ENCODE measurements around the gene APC.
"Not testable (repeated sequence)": the region's sequence is repeated elsewhere in the genome, so short reads cannot be mapped to it uniquely, and the experiment has no call there.

Gene APC

DNA sequence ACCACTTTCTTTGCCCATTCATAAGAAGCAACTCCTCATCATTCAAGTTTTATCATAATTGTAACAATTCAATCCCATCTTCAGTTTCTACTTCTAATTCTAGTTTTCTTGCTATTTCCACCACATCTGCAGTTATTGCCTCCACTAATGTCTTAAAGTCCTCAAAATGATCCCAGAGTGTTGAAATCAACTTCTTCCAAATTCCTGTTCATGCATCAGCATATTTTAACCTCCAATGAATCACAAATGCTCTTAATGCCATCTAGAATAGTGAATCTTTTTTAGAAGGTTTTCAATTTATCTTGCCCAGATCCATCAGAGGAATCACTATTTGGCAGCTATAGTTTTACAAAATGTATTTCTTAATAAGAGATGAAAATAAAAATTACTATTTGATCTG, 120.2 kb downstream of the APC start:
- no peak for DNase-seq (ENCODE audit: low spot score)

DNA sequence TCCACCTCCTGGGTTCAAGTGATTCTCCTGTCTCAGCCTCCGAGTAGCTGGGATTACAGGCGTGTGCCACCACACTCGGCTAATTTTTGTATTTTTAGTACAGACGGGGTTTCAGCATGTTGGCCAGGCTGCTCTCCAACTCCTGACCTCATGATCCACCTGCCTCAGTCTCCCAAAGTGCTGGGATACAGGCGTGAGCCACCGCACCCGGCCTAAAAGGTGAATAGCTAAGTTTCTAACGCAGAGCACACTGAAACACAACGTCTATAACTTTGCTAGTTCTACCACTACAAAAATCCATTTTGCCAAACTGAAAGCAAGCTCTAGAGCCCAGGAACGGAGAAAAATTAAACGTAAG, 122.9 kb downstream of the APC start:
- DNase-seq (ENCODE audit: low spot score): not testable (repeated sequence)

- DNase-seq (ENCODE audit: low spot score): peak; percentile 92
Observed at GRCh38 chr5:112860929-112861637, 123.4 kb downstream of the APC start, which contains the start of gene SRP19. TSS of gene SRP19 (plus strand) at chr5:112861287. CDS start at chr5:112861377, 90 bp downstream.

- DNase-seq (ENCODE audit: low spot score): no peak
Observed at GRCh38 chr5:112861638-112861985, 123.9 kb downstream of the APC start.

DNA sequence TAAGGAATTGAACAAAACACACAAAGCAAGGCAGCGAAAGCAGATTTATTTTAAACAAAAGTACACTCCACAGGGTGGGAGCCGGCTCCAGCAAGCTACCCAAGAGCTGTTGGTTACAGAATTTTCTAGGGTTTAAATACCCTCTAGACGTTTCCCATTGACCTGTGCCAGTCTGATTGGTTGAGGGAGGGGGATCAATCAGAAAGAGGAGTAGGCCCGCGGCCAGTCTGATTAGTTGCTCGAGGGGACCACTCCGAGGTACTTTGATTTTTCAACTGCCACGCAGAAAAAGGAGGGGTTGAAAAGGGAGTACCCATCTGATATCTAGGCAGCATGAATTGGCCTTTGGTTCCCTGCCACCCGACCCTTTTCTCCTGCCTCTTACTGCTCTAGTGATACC, 124.4 kb downstream of the APC start:
- DNase-seq (ENCODE audit: low spot score): no peak

GRCh38 chr5:112863549-112863948, 125.9 kb downstream of the APC start:
- no peak for DNase-seq (ENCODE audit: low spot score)

DNA sequence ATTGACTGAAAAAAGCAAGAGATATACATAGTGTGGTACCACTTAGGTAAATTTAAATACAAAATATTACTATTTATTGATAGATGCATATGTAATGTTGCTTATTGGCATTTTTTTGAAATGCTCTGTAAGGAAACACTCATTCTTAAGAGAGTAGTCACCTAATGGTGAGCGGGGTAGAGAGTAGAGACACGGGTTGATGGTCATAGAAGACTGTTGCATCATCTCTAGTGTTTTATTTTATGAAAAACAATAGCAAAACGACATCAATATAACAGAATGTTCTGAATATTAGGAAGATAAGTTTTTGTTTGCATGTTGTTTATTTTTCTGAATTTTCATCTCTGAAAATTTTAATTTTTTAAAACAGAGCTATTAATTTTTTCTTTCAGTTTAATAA, 127.4 kb downstream of the APC start:
- no peak for DNase-seq (ENCODE audit: low spot score)

GRCh38 chr5:112866739-112867138, 129.1 kb downstream of the APC start:
- no peak for DNase-seq (ENCODE audit: low spot score)

DNA sequence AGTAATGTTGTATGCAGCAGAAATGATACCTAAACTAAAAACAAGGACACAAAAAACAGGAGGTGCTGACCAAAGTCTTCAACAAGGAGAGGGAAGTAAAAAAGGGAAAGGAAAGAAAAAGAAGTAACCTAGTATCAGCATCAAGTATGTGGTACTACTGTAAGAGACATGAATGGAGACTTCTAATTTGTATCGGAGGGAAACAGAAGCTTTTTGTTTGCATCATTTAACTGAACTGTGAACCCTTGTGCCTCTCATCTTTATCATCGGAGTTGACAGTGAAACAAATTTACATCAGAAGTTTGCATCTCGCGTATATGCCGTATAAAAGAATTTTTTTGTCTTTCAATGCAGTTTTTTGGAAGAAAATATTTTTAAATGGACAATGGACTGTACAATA, 129.7 kb downstream of the APC start:
- no peak for DNase-seq (ENCODE audit: low spot score)

GRCh38 chr5:112869948-112870347, 132.3 kb downstream of the APC start:
- peak; percentile 51 for DNase-seq (ENCODE audit: low spot score)

GRCh38 chr5:112870966-112871365, 133.3 kb downstream of the APC start:
- no peak for DNase-seq (ENCODE audit: low spot score)

- no peak for DNase-seq (ENCODE audit: low spot score)
Observed at GRCh38 chr5:112876362-112876761, 138.7 kb downstream of the APC start.

DNA sequence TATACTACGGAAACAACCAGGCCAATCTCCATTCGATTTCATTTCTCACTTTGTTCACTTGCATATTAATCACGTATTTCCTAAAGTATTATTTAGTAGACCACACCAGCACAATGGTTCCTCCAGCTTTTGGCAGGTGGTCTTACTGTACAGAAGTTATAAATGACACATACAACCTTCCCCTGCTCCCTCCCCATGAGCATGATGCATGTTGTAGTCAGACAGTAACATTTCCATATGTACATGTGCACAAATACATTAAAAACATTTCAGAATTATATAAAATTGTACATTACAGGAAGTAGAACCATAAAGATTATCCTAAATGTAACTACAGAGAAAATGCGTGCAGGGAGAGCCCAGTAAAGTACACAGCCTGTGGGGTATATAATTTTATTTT, 140.4 kb downstream of the APC start:
- no peak for DNase-seq (ENCODE audit: low spot score)

DNA sequence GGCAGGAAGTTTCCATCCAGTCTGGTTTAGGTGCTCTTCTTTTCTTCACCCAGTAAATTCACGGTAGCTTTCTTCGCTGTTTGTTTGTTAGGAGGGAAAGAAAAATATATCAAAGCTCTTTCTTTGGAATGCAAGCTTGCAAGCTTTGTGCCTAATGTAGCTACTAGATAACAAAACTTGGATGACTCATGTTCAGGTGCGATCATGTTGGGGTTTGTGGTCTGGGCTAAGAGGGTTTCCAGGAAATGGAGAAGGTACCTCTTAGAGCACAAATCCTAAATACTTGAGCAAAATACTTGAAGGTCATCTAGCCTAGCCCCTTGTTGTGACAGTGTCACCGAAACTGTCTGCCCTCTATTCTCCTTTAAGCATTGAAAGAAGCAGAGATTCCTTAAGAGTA, 141.1 kb downstream of the APC start:
- peak; percentile 88 for DNase-seq (ENCODE audit: low spot score)

DNA sequence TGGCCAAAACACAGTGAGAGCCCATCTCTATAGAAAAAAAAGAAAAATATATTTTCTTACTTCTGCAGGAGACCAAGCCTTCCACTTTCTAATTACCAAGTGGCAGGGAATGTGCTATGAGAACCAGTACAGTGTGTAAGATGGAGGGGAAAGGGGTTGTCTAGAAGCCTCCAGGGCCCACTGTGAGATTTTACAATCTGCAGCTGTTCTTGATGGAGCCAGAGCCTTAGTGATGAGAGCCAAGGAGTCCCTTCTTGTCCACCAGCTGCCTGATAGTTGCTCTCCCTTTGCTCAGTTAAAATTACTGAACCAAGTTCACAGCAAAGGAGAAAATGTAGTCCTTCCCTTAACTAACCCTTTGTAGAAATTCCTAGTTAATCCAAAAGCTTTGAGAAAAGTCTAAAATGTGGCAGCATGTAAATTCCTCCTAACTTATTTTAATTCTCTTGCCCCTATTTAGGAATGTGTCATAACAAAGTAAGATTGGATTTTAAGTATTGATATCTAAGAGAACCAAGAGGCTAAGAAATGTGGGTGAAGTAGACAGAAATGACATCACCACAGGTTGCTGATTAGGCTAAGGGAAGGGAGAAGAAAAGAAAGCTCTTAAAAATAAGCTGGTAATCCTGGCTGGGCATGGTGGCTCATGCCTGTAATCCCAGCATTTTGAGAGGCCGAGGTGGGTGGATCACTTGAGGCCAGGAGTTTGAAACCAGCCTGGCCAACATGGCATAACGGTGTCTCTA, 142.7 kb downstream of the APC start:
- DNase-seq (ENCODE audit: low spot score): no peak

- DNase-seq (ENCODE audit: low spot score): no peak
Observed at GRCh38 chr5:112883192-112883591, 145.5 kb downstream of the APC start.

GRCh38 chr5:112885001-112885400, 147.3 kb downstream of the APC start:
- no peak for DNase-seq (ENCODE audit: low spot score)

DNA sequence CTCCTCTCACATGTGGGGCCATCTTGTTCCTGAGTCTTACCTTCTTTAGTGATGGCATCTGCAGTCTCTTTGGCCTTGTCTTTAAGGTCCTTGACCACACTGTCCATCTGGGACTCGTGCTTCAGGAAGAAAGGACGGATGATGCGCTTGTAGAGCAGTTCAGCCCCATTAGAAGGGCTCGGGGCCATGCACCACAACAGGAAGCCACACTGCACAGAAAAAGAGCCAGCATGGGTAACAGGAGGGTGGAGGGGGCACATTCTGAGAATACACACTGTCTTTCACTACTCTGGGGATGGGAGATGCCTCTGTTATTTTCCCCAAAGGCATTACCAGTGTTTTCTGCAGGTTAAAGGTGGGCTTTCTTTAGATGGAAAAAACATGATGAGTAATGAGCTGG, 149.3 kb downstream of the APC start:
- DNase-seq (ENCODE audit: low spot score): peak; percentile 53

DNA sequence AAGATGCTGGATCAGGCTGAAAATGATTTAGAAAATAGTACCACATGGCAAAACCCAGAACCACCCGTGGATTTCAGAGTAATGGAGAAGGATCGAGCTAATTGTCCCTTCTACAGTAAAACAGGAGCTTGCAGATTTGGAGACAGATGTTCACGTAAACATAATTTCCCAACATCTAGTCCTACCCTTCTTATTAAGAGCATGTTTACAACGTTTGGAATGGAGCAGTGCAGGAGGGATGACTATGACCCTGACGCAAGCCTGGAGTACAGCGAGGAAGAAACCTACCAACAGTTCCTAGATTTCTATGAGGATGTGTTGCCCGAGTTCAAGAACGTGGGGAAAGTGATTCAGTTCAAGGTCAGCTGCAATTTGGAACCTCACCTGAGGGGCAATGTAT, 154.4 kb downstream of the APC start:
- not testable (repeated sequence) for DNase-seq (ENCODE audit: low spot score)

- DNase-seq (ENCODE audit: low spot score): no peak
Observed at GRCh38 chr5:112892776-112893175, 155.1 kb downstream of the APC start.

- no peak for DNase-seq (ENCODE audit: low spot score)
Observed at GRCh38 chr5:112895682-112896081, 158.0 kb downstream of the APC start.

Data from CD4-positive, alpha-beta T cell treated with Interleukin-15 for 4 hours (primary cell).